B cell (primary cell): Measurements from ENCODE around the gene TBC1D17. TPM values are rescaled to one million over a fixed set of nuclear protein-coding genes. Genes with fewer than 3 reads are reported as not detected.
A peak's percentile ranks its signal among the peaks of the same experiment; 100 is the strongest.

Experiments used
- ATAC-seq: fragments of 200-7000 bp; cut with Tn5 transposase; one replicate; pipeline ENCODE4 v1.10.0; 2021; ENCODE audit warnings: low read depth, mild to moderate bottlenecking, moderate number of reproducible peaks, moderate library complexity
- CTCF ChIA-PET: fragments of 350-600 bp; sonication (Branson Sonifier 250); formaldehyde crosslinking; loops from one replicate; lab custom pipeline; 2021; ENCODE audit warnings: antibody characterized with exemption, inconsistent platforms; lab: Charles Lee
- POLR2A ChIA-PET: fragments of 350-600 bp; sonication (Branson Sonifier 250); formaldehyde crosslinking; loops from one replicate; lab custom pipeline; 2021; ENCODE audit warnings: antibody characterized with exemption; lab: Charles Lee
- DNase-seq: peaks from one replicate; pipeline ENCODE4 v3.0.0; 2013
- H2AFZ ChIP-seq: 2 replicates; pipeline ENCODE4 v1.6.1; 2012; ENCODE audit warnings: mild to moderate bottlenecking, low read depth, low read length; ENCODE audit not compliant: insufficient read depth, poor library complexity, severe bottlenecking
- H3K27ac ChIP-seq, 2 donors: 1 replicate in 1 of 2; 2 replicates in 1 of 2; pipeline ENCODE4 v1.5.1; 2012 to 2013; ENCODE audit warnings: low read length in 2 of 2, mild to moderate bottlenecking in 2 of 2, moderate library complexity in 1 of 2
- H3K27me3 ChIP-seq, 4 experiments: fragments of 200-600 bp in 1 of 4; sonication (generic) in 1 of 4; replicated peaks in 1 of 4; 1 replicate in 2 of 4; 2 replicates in 2 of 4; pipeline versions ENCODE4 v1.6.1 to v1.7.0; 2013 to 2016; ENCODE audit warnings: low read length in 3 of 4, mild to moderate bottlenecking in 2 of 4, mixed read lengths in 1 of 4, moderate library complexity in 1 of 4; ENCODE audit not compliant: insufficient read depth in 4 of 4, control insufficient read depth in 3 of 4; ENCODE audit errors: control extremely low read depth in 1 of 4
- H3K36me3 ChIP-seq, 2 experiments: replicated peaks in 1 of 2; 1 replicate in 1 of 2; 2 replicates in 1 of 2; pipeline versions ENCODE4 v1.6.1 to v1.7.1; 2013; ENCODE audit warnings: low read length in 1 of 2; ENCODE audit not compliant: insufficient read depth in 2 of 2, control insufficient read depth in 1 of 2; ENCODE audit errors: control extremely low read depth in 1 of 2, extremely low read depth in 1 of 2
- H3K4me1 ChIP-seq, 2 donors: fragments of 200-600 bp in 1 of 2; sonication (generic) in 1 of 2; 1 replicate in 1 of 2; 2 replicates in 1 of 2; pipeline versions ENCODE4 v1.5.1 to v1.6.1; 2013 to 2017; ENCODE audit warnings: low read length in 2 of 2; ENCODE audit not compliant: control insufficient read depth in 2 of 2, insufficient read depth in 2 of 2
- H3K4me2 ChIP-seq: replicated peaks from 2 replicates; pipeline ENCODE3; 2012; ENCODE audit warnings: mild to moderate bottlenecking, low read depth, low read length; ENCODE audit not compliant: poor library complexity, severe bottlenecking
- H3K4me3 ChIP-seq, 5 experiments: fragments of 200-600 bp in 1 of 5; sonication (generic) in 1 of 5; 1 replicate in 3 of 5; 2 replicates in 2 of 5; pipeline versions ENCODE4 v1.5.1 to v1.7.0; 2011 to 2016; ENCODE audit warnings: low read length in 4 of 5, mild to moderate bottlenecking in 4 of 5, low read depth in 2 of 5, control low read depth in 1 of 5, moderate library complexity in 1 of 5; ENCODE audit not compliant: insufficient read depth in 1 of 5; ENCODE audit errors: control extremely low read depth in 1 of 5, extremely low read depth in 1 of 5
- H3K79me2 ChIP-seq: fragments of 200-600 bp; sonication (generic); one replicate; pipeline ENCODE4 v1.6.0; 2016; ENCODE audit warnings: low read length; ENCODE audit not compliant: control insufficient read depth, insufficient read depth
- H3K9ac ChIP-seq: fragments of 200-600 bp; sonication (generic); 2 replicates; pipeline ENCODE4 v1.6.1; 2017; ENCODE audit warnings: mild to moderate bottlenecking, low read length, moderate library complexity
- H3K9me3 ChIP-seq, 3 donors: one replicate each; pipeline versions ENCODE4 v1.6.1 to v1.7.1; 2013; ENCODE audit warnings: low read length in 2 of 3; ENCODE audit not compliant: control insufficient read depth in 2 of 3, insufficient read depth in 1 of 3; ENCODE audit errors: control extremely low read depth in 1 of 3
- H4K20me1 ChIP-seq: 2 replicates; pipeline ENCODE4 v1.6.0; 2012; ENCODE audit warnings: mild to moderate bottlenecking, low read length; ENCODE audit not compliant: insufficient read depth, control insufficient read depth, poor library complexity, severe bottlenecking
- H3K27ac Mint-ChIP-seq: one replicate; pipeline ENCODE4 v1.8.0; 2021; ENCODE audit warnings: mixed read lengths
- H3K27me3 Mint-ChIP-seq: one replicate; pipeline ENCODE4 v1.8.0; 2021; ENCODE audit warnings: mixed read lengths
- H3K4me1 Mint-ChIP-seq: one replicate; pipeline ENCODE4 v1.8.0; 2021; ENCODE audit warnings: mixed read lengths
- H3K4me3 Mint-ChIP-seq: one replicate; pipeline ENCODE4 v1.8.0; 2021; ENCODE audit warnings: mixed read lengths
- H3K9me3 Mint-ChIP-seq: one replicate; pipeline ENCODE4 v1.8.0; 2022; ENCODE audit warnings: mixed read lengths; ENCODE audit not compliant: insufficient read depth
- CTCF ChIP-seq: fragments of 200-600 bp; IDR thresholded peaks from one replicate; pipeline ENCODE4 v1.8.0; 2022; ENCODE audit warnings: antibody characterized with exemption, mild to moderate bottlenecking
- EZH2 ChIP-seq: IDR thresholded peaks from 2 replicates; pipeline ENCODE4 v1.6.1; 2012; ENCODE audit warnings: borderline replicate concordance, low read depth, mild to moderate bottlenecking, moderate library complexity, low read length; ENCODE audit not compliant: insufficient read depth, poor library complexity, severe bottlenecking
- WGBS: methylation state at CpG from one replicate; pipeline ENCODE4 v1.1.5; 2013; ENCODE audit warnings: missing lambda C conversion rate; ENCODE audit not compliant: insufficient coverage; 5-methylcytosine and 5-hydroxymethylcytosine counted together
- intact Hi-C: fragments of 100-400 bp; cut with micrococcal nuclease; formaldehyde crosslinking; loops from one replicate; pipeline ENCODE4 v1.10.0; 2022
- polyA plus RNA-seq: library from polyadenylated mRNA; depleted of rRNA; stranded (reverse); fragments of >200 nt; gene quantifications from 2 replicates; pipeline ENCODE4 v1.2.3, GENCODE V29; 2012
- total RNA-seq, 2 donors: library from RNA; stranded (reverse); fragments of 120-200 nt in 1 of 2; gene quantifications; 1 replicate in 1 of 2; 2 replicates in 1 of 2; pipeline versions ENCODE4 v1.2.3 to v1.2.4, GENCODE V29; 2013 to 2022

The TBC1D17 gene
- total and polyA plus RNA-seq, 2 donors (not counting 1 experiment from before 2014, with no cell fraction given), result 85.7 to 98.7 TPM

GRCh38 chr19:49854378-49855263 is 22.9 kb upstream of the TBC1D17 start:
- Histone ChIP-seq H4K20me1 (peaks cover 75% of the 10 kb centered on the region), H3K36me3 (peaks cover 0 to 38% of the 10 kb centered on the region in 2 experiments), H3K27me3 (no peaks in the 10 kb centered on the region), H3K4me1 (peaks cover 22 to 32% of the 10 kb centered on the region in 2 donors), H3K4me3 (no peak overlapping the region), H3K27ac (no peak overlapping the region), H2AFZ (no peak overlapping the region), H3K4me2 (no peak overlapping the region), H3K9ac (no peak overlapping the region), H3K9me3 (peaks cover 0 to under 1% (median 0%) of the 10 kb centered on the region in 3 donors), H3K79me2 (peaks cover 33% of the 10 kb centered on the region)
- CTCF ChIA-PET, result no interaction called here
- Mint-ChIP-seq H3K27me3 (no peaks in the 10 kb centered on the region), H3K27ac (no peak overlapping the region), H3K9me3 (no peaks in the 10 kb centered on the region), H3K4me3 (no peak overlapping the region), H3K4me1 (peaks cover 27% of the 10 kb centered on the region)
- DNase-seq, result peak; percentile 38
- POLR2A ChIA-PET, result interaction anchor here (0.6 to 1.5 kb wide), 2 partner anchors 36 to 159 kb away, joined by 3 read pairs; no protein-coding TSS in a partner anchor
- 93% methylated on average over 37 of the region's 39 CpGs for WGBS
- TF ChIP-seq EZH2 (no peak), CTCF (no peak)
- intact Hi-C loops, result no loop called here
- ATAC-seq, result no peak

GRCh38 chr19:49855277-49855675 is 22.2 kb upstream of the TBC1D17 start:
- peaks cover 26% of the 10 kb centered on the region for H3K79me2 ChIP-seq
- no peaks in the 10 kb centered on the region for H3K9me3 Mint-ChIP-seq
- no peak overlapping the region for H3K4me2 ChIP-seq
- ChIA-PET POLR2A (interaction anchor here (0.6 kb wide), 1 partner anchor 160 kb away, joined by 3 read pairs; no protein-coding TSS in a partner anchor), CTCF (no interaction called here)
- H3K27me3 ChIP-seq, result no peaks in the 10 kb centered on the region
- peaks cover 82% of the 10 kb centered on the region for H4K20me1 ChIP-seq
- intact Hi-C loops, result no loop called here
- peak overlapping the region; percentile 65 for H3K27ac Mint-ChIP-seq
- no peak overlapping the region for H3K4me3 ChIP-seq
- peaks cover 20% of the 10 kb centered on the region for H3K4me1 Mint-ChIP-seq
- WGBS, result 95% methylated on average over 12 of the region's 12 CpGs
- H3K27me3 Mint-ChIP-seq, result no peaks in the 10 kb centered on the region
- no peak overlapping the region for H3K4me3 Mint-ChIP-seq
- H3K36me3 ChIP-seq, result peaks cover 0 to 43% of the 10 kb centered on the region in 2 experiments
- no peak overlapping the region for H2AFZ ChIP-seq
- ATAC-seq (no peak), DNase-seq (peak; percentile 44)
- peaks cover 17 to 25% of the 10 kb centered on the region in 2 donors for H3K4me1 ChIP-seq
- TF ChIP-seq CTCF (no peak), EZH2 (no peak)
- no peak overlapping the region for H3K9ac ChIP-seq
- H3K27ac ChIP-seq, result peak overlapping the region in 1 of 2 donors; percentile 3
- no peaks in the 10 kb centered on the region for H3K9me3 ChIP-seq
